HepG2 (cell line): ENCODE data around the gene PRSS50.

ENCODE experiments used
- ATF1 ChIP-seq: IDR thresholded peaks from 2 replicates; pipeline ENCODE4 v1.6.1; 2016; ENCODE audit warnings: mild to moderate bottlenecking, control low read depth
- KAT2B ChIP-seq: fragments of 150-350 bp; IDR thresholded peaks from 2 replicates; pipeline ENCODE4 v1.6.1; 2014; ENCODE audit warnings: low read depth, low read length, borderline replicate concordance
- KDM5B ChIP-seq: sonication (generic); formaldehyde crosslinking; IDR thresholded peaks from 2 replicates; pipeline ENCODE4 v1.4.0; 2020; ENCODE audit warnings: missing genetic modification reagents, mild to moderate bottlenecking, borderline replicate concordance
- MYC ChIP-seq: sonication (generic); formaldehyde crosslinking; IDR thresholded peaks from 2 replicates; pipeline ENCODE4 v1.9.0; 2021; ENCODE audit warnings: missing genetic modification reagents, borderline replicate concordance
- NONO ChIP-seq, 2 experiments: fragments of 450-650 bp in 1 of 2; sonication (generic) in 1 of 2; formaldehyde crosslinking in 1 of 2; IDR thresholded peaks in 1 of 2; conservative IDR thresholded peaks in 1 of 2; 2 replicates each; pipeline versions ENCODE4 v1.6.1 to v1.8.0; 2017 to 2022; ENCODE audit warnings: mild to moderate bottlenecking in 1 of 2, missing genetic modification reagents in 1 of 2, moderate library complexity in 1 of 2
- RFX1 ChIP-seq: fragments of 450-650 bp; IDR thresholded peaks from 2 replicates; pipeline ENCODE4 v1.6.1; 2017
- YY1 ChIP-seq: IDR thresholded peaks from 2 replicates; pipeline ENCODE4 v1.6.1; 2011; ENCODE audit warnings: low read length, low read depth, moderate library complexity, mild to moderate bottlenecking; ENCODE audit not compliant: insufficient read depth, insufficient replicate concordance
- ZIK1 ChIP-seq: sonication (generic); formaldehyde crosslinking; IDR thresholded peaks from 2 replicates; pipeline ENCODE4 v1.5.0; 2020; ENCODE audit warnings: mild to moderate bottlenecking, low read depth, missing genetic modification reagents, borderline replicate concordance
- ZKSCAN1 ChIP-seq: fragments of 150-350 bp; IDR thresholded peaks from 2 replicates; pipeline ENCODE4 v1.6.1; 2014; ENCODE audit warnings: low read length
- ZNF766 ChIP-seq: sonication (generic); formaldehyde crosslinking; IDR thresholded peaks from 2 replicates; pipeline ENCODE4 v1.5.0; 2020; ENCODE audit warnings: missing genetic modification reagents, borderline replicate concordance
- ZNF841 ChIP-seq: sonication (generic); formaldehyde crosslinking; IDR thresholded peaks from 2 replicates; pipeline ENCODE4 v1.8.1; 2023; ENCODE audit warnings: missing genetic modification reagents, borderline replicate concordance
- TF ChIP-seq, protein P1 (sequence below): sonication (generic); formaldehyde crosslinking; IDR thresholded peaks from 2 replicates; pipeline ENCODE4 v1.5.0; 2020; ENCODE audit warnings: mild to moderate bottlenecking, missing genetic modification reagents, moderate library complexity

- TF ChIP-seq ZKSCAN1 (no peak), MYC (CRISPR knock-in tag) (no peak), KDM5B (CRISPR knock-in tag) (no peak), KAT2B (no peak), ZNF841 (CRISPR knock-in tag) (no peak), RFX1 (no peak), ZNF766 (CRISPR knock-in tag) (no peak), NONO (IDR thresholded peaks at IDR 0.05) (no peak), NONO (CRISPR knock-in tag; conservative IDR thresholded peaks at IDR 0.05) (no peak), YY1 (no peak), ATF1 (CRISPR knock-in tag) (no peak), ZIK1 (CRISPR knock-in tag) (no peak)
- TF ChIP-seq, protein P1, sequence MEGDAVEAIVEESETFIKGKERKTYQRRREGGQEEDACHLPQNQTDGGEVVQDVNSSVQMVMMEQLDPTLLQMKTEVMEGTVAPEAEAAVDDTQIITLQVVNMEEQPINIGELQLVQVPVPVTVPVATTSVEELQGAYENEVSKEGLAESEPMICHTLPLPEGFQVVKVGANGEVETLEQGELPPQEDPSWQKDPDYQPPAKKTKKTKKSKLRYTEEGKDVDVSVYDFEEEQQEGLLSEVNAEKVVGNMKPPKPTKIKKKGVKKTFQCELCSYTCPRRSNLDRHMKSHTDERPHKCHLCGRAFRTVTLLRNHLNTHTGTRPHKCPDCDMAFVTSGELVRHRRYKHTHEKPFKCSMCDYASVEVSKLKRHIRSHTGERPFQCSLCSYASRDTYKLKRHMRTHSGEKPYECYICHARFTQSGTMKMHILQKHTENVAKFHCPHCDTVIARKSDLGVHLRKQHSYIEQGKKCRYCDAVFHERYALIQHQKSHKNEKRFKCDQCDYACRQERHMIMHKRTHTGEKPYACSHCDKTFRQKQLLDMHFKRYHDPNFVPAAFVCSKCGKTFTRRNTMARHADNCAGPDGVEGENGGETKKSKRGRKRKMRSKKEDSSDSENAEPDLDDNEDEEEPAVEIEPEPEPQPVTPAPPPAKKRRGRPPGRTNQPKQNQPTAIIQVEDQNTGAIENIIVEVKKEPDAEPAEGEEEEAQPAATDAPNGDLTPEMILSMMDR (CRISPR knock-in tag): no peak
Observed at GRCh38 chr3:46692566-46692990, 25.1 kb downstream of the PRSS50 start.
